Activated CD4-positive, alpha-beta T cell treated with anti-CD3 and anti-CD28 coated beads, Interleukin-2, amount 50 U/mL, for 1 hour (primary cell): ENCODE measurements around the gene EXOC4.
"Not testable (repeated sequence)": the region's sequence is repeated elsewhere in the genome, so short reads cannot be mapped to it uniquely, and the experiment has no call there.

Experiments
- DNase-seq: peaks from one replicate; pipeline ENCODE4 v3.0.0-alpha.2; 2020

EXOC4 gene

DNA sequence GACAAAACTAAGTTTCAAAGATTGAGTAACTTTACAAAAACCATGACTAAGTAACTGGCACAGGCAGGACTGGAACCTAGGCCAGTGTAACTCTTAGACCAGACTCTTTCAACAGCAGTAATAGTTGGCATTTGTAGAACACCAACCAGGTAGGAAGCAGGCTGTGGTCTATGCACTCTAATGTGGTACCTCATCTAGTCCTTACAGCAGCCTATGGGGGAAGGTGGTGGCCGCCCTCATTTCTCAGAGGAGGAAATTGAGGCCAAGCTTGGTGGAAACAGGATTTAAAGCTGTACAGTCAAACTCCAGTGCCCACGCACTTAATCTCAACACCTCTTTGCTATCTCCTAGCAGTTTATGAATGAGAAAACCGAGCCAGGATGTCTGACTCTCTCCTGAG lies 708.8 kb downstream of the EXOC4 start:
- no peak for DNase-seq

- DNase-seq = no peak
Measured at GRCh38 chr7:133962646-133963045, 709.8 kb downstream of the EXOC4 start.

DNA sequence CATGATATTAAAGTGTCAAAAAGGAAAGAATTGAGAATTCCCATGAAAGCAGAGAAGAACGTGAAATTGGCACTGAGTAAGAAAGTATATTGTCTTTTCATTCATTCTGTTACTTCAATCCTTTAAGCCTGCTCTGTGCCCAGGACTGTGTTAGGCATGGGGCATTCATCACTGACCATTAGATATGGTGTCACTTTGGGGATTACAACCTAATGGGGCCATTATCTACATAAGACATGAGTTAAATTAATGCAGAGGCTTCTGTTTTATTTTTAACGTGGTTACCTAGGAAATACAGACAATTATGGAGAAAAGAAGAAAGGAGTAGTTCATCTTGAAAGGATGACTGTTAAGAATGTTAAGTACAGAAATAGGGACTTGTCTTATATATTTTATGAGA lies 710.8 kb downstream of the EXOC4 start:
- no peak for DNase-seq

GRCh38 chr7:133971625-133972024 lies 718.7 kb downstream of the EXOC4 start:
- DNase-seq = no peak

DNA sequence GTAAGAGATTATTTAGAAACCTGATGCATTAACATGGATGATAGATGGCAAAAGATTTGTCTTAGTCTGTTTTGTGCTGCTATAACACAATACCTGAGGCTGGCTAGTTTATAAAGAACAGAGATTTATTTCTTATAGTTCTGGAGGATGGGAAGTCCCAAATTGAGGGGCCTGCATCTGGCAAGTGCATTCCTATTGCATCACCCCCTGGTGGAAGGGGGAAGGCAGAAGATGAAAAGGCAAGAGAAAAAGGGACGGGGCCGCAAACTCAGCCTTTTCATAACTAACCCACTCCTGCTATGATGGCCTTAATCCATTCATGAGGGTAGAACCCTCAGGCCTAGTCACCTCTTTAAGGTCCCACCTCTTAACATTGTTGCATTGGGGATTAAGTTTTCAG lies 720.8 kb downstream of the EXOC4 start:
- no peak for DNase-seq

DNA sequence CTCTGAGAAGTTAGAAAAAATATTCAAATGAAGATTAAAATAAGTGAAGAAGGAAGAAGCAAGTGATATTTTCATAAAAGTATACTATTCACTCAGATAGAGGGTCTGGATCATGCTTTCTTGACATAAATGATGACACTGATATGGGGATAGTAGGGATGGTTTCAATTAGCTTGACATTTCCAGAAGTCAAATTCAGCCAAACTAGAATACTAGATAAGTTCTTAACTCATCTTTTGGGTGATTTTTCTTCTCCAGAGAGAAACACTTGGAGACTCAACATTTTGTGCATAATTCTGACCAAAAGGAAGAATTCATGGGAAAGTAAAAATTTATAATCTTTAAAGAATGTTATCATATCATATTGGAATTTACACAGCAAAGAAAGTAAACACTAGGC lies 722.3 kb downstream of the EXOC4 start:
- DNase-seq = no peak

GRCh38 chr7:133976140-133976539 lies 723.3 kb downstream of the EXOC4 start:
- no peak for DNase-seq

- no peak for DNase-seq
Measured at GRCh38 chr7:133977409-133978274, 724.8 kb downstream of the EXOC4 start.

- DNase-seq = no peak
Measured at GRCh38 chr7:133978502-133979295, 725.8 kb downstream of the EXOC4 start.

DNA sequence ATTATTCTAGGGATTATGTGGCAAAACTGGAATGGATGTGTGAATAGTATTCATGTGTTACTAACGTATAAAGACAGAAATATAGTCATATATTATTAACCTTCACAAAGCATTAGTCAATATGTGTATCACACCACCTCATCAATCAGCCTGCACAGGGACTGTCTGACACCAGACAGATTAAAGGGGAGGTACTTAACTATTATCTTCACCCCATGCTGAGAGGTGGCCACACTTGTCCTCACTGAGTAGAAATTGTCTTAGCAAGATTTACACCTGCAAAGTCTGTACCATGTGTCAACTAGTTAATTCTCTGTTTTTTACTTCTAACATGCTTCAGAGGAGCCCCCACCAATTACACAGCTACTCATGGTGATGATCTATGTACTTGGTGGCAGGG lies 727.9 kb downstream of the EXOC4 start:
- DNase-seq = no peak

- DNase-seq = no peak
Measured at GRCh38 chr7:133983685-133984419, 731.0 kb downstream of the EXOC4 start.

- no peak for DNase-seq
Measured at GRCh38 chr7:133985300-133985699, 732.4 kb downstream of the EXOC4 start.

DNA sequence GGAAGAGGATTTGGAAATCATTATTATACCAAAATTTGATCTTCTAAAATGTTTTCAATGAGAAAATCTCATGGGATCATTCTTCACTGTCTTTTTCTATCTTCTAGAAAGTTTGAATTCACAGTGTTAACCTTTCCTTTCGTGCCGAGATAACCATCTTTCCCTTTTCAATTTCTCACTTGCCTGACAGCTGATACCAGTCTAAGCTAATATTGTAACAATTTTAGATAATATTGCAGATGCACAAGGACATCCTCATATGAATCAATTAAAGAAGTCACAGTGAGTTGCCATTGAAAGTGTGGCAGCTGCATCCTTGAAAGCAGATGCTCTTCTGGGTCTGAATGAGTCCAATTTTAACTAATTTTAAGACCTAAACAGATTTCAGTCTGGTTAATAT lies 734.7 kb downstream of the EXOC4 start:
- DNase-seq = no peak

DNA sequence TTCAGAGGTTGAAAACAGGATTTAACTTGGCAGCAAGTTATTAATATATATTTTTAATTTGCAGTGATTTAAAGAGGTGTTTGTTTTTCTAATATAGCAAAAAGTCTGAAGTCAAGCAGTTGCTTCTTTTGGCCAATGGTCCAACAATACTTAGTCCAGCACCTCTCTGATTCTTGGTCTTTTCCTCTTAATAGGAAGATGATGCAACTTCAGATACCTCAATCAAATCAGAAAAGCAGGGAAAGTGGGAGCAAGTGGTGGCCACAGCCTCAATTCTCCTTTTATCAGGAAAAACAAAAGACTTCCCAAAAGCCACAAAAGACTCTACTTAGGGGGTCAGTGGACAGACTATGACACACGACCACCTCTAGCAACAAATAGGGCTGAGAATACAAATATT lies 740.7 kb downstream of the EXOC4 start:
- no peak for DNase-seq

DNA sequence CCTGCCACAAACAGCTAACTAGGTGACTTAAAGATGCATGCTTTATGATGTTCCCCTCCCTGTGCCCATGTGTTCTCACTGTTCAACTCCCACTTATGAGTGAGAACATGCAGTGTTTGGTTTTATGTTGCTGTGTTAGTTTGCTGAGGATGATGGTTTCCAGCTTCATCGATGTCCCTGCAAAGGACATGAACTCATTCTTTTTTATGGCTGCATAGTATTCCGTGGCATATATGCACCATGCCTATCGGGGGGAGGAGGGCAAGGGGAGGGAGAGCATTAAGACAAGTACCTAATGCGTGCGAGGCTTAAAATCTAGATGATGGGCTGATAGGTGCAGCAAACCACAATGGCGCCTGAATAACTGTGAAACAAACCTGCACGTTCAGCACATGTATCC lies 741.2 kb downstream of the EXOC4 start:
- not testable (repeated sequence) for DNase-seq

DNA sequence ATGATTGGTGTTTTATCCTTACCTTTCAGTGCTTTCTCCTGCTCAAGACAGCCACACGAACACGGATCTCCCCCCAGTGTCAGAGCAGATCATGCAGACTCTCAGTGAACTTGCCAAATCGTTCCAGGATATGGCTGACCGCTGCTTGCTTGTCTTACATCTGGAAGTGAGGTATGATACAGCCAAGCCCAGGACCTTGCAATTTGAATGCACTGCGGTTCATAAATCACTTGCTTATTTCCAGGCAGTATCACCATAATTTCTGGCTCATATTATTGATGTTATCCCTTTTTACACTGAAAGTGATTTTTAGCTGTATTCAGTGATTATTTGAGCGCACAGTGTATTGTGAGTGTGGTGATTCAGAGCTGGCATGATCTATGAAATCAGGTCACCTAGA lies 744.6 kb downstream of the EXOC4 start:
- DNase-seq = no peak

- DNase-seq = no peak
Measured at GRCh38 chr7:133999178-133999577, 746.3 kb downstream of the EXOC4 start.

DNA sequence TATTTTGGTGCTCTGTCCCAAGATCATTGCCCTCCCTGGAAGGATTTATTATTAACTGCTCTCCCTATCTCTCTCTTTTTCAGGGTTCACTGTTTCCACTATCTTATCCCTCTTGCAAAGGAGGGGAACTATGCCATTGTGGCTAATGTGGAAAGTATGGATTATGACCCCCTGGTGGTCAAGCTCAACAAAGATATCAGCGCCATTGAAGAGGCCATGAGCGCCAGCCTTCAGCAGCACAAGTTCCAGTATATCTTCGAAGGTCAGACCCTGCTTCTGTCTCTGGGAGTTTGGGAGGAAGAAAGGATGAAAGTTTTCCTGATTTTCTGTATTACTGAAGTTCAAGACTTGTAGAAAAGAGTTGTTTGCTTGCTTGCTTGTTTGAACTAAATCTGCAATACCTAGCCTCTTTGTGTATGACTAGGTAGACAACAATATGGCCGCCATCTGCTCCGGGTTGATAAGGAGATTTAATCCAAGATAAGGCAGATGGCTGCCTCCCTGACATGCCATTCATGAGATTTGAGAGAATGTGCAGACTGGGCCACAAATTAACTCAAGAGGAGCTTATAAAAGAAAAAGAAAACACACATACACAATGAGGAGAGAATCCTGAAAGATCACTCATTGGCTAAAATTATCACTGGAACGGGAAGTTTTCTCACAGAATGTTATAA lies 752.1 kb downstream of the EXOC4 start:
- DNase-seq = no peak

GRCh38 chr7:134009314-134010110 lies 756.6 kb downstream of the EXOC4 start:
- DNase-seq = no peak

DNA sequence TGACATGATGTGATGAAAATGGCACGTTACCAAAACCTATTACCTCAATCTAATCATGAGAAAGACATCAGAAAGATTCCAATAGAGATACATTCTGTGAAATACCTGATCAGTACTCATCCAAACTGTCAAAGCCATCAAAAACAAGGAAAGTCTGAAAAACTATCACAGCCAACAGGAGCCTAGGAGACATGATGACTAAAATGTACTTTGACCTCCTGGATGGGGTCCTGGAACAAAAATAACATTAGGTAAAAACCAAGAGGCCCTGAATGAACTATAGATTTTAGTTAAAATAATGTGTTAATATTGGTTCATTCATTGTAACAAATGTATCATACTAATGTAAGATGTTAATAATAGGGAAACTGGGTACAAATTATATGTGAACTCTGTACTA lies 760.4 kb downstream of the EXOC4 start:
- DNase-seq = no peak

- DNase-seq = no peak
Measured at GRCh38 chr7:134014935-134015334, 762.1 kb downstream of the EXOC4 start.
